ENCODE results near the gene CDH5. TPM values are rescaled to one million over a fixed set of nuclear protein-coding genes. Genes with fewer than 3 reads are reported as not detected.

Gene CDH5
- total RNA-seq, 1 experiment from 2014 or later: 0.26 TPM

- H3K4me1 ChIP-seq (ENCODE audit: insufficient read depth, low read length, poor library complexity, severe bottlenecking): no peaks in the 10 kb centered on the region
- no peaks in the 10 kb centered on the region for H3K36me3 ChIP-seq (ENCODE audit: insufficient read depth, low read length, poor library complexity, severe bottlenecking)
- DNase-seq (ENCODE audit: low spot score): no peak
- POLR2A ChIA-PET (ENCODE audit: low non-redundant PET): no interaction called here
- no peaks in the 10 kb centered on the region for H3K9me3 ChIP-seq (ENCODE audit: low read depth, low read length, poor library complexity, severe bottlenecking)
- intact Hi-C loops (cut with micrococcal nuclease; ENCODE audit: unreplicated experiment): no loop called here
- TF ChIP-seq EZH2 (IDR thresholded peaks at IDR 0.05; ENCODE audit: borderline replicate concordance, low read depth, low read length, poor library complexity, severe bottlenecking): no peak
- TF ChIP-seq CTCF (conservative IDR thresholded peaks at IDR 0.05; ENCODE audit: low read depth, low read length): no peak
- no peak overlapping the region for H3K27ac ChIP-seq (ENCODE audit: low read depth, low read length, poor library complexity, severe bottlenecking)
- H3K27me3 ChIP-seq (replicated peaks; ENCODE audit: insufficient read depth, low read depth, low read length, poor library complexity): peaks cover 68% of the 10 kb centered on the region
- CTCF ChIA-PET: no interaction called here
- no TSS peak for BruUV-seq (replicated peaks)
- no peak overlapping the region for H3K4me3 ChIP-seq (ENCODE audit: low read depth, low read length, poor library complexity, severe bottlenecking)
Measured at GRCh38 chr16:66430214-66430613, 63.7 kb downstream of the CDH5 start.

GRCh38 chr16:66431760-66432159, 65.3 kb downstream of the CDH5 start:
- TF ChIP-seq EZH2 (IDR thresholded peaks at IDR 0.05; ENCODE audit: borderline replicate concordance, low read depth, low read length, poor library complexity, severe bottlenecking) (no peak), CTCF (conservative IDR thresholded peaks at IDR 0.05; ENCODE audit: low read depth, low read length) (no peak)

GRCh38 chr16:66432429-66432828, 65.9 kb downstream of the CDH5 start:
- BruUV-seq (replicated peaks): no TSS peak
- intact Hi-C loops (cut with micrococcal nuclease; ENCODE audit: unreplicated experiment): no loop called here
- H3K36me3 ChIP-seq (ENCODE audit: insufficient read depth, low read length, poor library complexity, severe bottlenecking): no peaks in the 10 kb centered on the region
- TF ChIP-seq EZH2 (IDR thresholded peaks at IDR 0.05; ENCODE audit: borderline replicate concordance, low read depth, low read length, poor library complexity, severe bottlenecking) (no peak), CTCF (conservative IDR thresholded peaks at IDR 0.05; ENCODE audit: low read depth, low read length) (no peak)
- no peak for DNase-seq (ENCODE audit: low spot score)
- peaks cover 53% of the 10 kb centered on the region for H3K27me3 ChIP-seq (replicated peaks; ENCODE audit: insufficient read depth, low read depth, low read length, poor library complexity)
- POLR2A ChIA-PET (ENCODE audit: low non-redundant PET): interaction anchor here (0.6 kb wide), 1 partner anchor 39 kb away, joined by 3 read pairs; no protein-coding TSS in a partner anchor
- H3K27ac ChIP-seq (ENCODE audit: low read depth, low read length, poor library complexity, severe bottlenecking): no peak overlapping the region
- H3K9me3 ChIP-seq (ENCODE audit: low read depth, low read length, poor library complexity, severe bottlenecking): no peaks in the 10 kb centered on the region
- no peak overlapping the region for H3K4me3 ChIP-seq (ENCODE audit: low read depth, low read length, poor library complexity, severe bottlenecking)
- CTCF ChIA-PET: no interaction called here
- H3K4me1 ChIP-seq (ENCODE audit: insufficient read depth, low read length, poor library complexity, severe bottlenecking): no peaks in the 10 kb centered on the region

More at GRCh38 chr16:66431760-66432159, 65.3 kb downstream of the CDH5 start:
- DNase-seq (ENCODE audit: low spot score): no peak
- Histone ChIP-seq H3K4me3 (ENCODE audit: low read depth, low read length, poor library complexity, severe bottlenecking) (no peak overlapping the region), H3K9me3 (ENCODE audit: low read depth, low read length, poor library complexity, severe bottlenecking) (no peaks in the 10 kb centered on the region), H3K27me3 (replicated peaks; ENCODE audit: insufficient read depth, low read depth, low read length, poor library complexity) (peaks cover 55% of the 10 kb centered on the region), H3K4me1 (ENCODE audit: insufficient read depth, low read length, poor library complexity, severe bottlenecking) (no peaks in the 10 kb centered on the region), H3K36me3 (ENCODE audit: insufficient read depth, low read length, poor library complexity, severe bottlenecking) (no peaks in the 10 kb centered on the region), H3K27ac (ENCODE audit: low read depth, low read length, poor library complexity, severe bottlenecking) (no peak overlapping the region)
- POLR2A ChIA-PET (ENCODE audit: low non-redundant PET): no interaction called here
- no TSS peak for BruUV-seq (replicated peaks)
- intact Hi-C loops (cut with micrococcal nuclease; ENCODE audit: unreplicated experiment): no loop called here
- CTCF ChIA-PET: interaction anchor here (0.7 kb wide), 1 partner anchor 149 kb away, joined by 3 read pairs; no protein-coding TSS in a partner anchor

Data from A673 (cell line).